ENCODE measurements around the gene SIGLEC14.

GRCh38 chr19:51615991-51616390 lies 30.6 kb downstream of the SIGLEC14 start:
- TF ChIP-seq POLR2A (IDR thresholded peaks at IDR 0.05) (no peak), POLR2AphosphoS5 (IDR thresholded peaks at IDR 0.05) (no peak)
- TF ChIP-seq, protein P1, sequence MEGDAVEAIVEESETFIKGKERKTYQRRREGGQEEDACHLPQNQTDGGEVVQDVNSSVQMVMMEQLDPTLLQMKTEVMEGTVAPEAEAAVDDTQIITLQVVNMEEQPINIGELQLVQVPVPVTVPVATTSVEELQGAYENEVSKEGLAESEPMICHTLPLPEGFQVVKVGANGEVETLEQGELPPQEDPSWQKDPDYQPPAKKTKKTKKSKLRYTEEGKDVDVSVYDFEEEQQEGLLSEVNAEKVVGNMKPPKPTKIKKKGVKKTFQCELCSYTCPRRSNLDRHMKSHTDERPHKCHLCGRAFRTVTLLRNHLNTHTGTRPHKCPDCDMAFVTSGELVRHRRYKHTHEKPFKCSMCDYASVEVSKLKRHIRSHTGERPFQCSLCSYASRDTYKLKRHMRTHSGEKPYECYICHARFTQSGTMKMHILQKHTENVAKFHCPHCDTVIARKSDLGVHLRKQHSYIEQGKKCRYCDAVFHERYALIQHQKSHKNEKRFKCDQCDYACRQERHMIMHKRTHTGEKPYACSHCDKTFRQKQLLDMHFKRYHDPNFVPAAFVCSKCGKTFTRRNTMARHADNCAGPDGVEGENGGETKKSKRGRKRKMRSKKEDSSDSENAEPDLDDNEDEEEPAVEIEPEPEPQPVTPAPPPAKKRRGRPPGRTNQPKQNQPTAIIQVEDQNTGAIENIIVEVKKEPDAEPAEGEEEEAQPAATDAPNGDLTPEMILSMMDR (IDR thresholded peaks at IDR 0.05 in 8 of 11, conservative IDR thresholded peaks at IDR 0.05 in 3 of 11), result no peak

All from spleen (tissue), 7 donors.